Measurements from ENCODE around the gene SPIRE1.

Gene SPIRE1

DNA sequence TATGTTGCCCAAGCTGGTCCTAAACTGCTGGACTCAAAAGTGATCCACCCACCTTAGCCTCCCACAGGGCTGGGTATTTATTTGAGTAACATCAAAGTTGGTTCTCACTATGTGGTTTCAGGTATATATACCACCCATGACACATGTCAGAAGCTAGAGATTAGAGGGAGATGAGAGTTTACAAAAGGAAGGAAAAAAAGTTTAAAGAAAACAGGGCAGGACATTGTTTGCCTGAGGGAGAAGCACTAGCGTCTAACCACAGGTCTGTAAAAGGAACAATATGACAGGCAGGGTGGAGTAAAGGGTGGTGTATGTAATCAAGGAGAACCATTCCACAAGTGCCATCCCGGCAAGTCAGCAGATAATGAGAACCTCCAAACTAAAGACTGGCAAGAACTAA lies 36.1 kb upstream of the SPIRE1 start:
- DNase-seq (ENCODE audit: low read depth), result no peak
- TF ChIP-seq, protein P1, sequence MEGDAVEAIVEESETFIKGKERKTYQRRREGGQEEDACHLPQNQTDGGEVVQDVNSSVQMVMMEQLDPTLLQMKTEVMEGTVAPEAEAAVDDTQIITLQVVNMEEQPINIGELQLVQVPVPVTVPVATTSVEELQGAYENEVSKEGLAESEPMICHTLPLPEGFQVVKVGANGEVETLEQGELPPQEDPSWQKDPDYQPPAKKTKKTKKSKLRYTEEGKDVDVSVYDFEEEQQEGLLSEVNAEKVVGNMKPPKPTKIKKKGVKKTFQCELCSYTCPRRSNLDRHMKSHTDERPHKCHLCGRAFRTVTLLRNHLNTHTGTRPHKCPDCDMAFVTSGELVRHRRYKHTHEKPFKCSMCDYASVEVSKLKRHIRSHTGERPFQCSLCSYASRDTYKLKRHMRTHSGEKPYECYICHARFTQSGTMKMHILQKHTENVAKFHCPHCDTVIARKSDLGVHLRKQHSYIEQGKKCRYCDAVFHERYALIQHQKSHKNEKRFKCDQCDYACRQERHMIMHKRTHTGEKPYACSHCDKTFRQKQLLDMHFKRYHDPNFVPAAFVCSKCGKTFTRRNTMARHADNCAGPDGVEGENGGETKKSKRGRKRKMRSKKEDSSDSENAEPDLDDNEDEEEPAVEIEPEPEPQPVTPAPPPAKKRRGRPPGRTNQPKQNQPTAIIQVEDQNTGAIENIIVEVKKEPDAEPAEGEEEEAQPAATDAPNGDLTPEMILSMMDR (IDR thresholded peaks at IDR 0.05; ENCODE audit: low read depth, low read length, missing control alignments), result no peak
- in situ Hi-C loops (cut with HindIII; ENCODE audit: low sequenced_read_pairs), result no loop called here
- no peak overlapping the region for H3K4me3 ChIP-seq (ENCODE audit: low read depth, low read length)

DNA sequence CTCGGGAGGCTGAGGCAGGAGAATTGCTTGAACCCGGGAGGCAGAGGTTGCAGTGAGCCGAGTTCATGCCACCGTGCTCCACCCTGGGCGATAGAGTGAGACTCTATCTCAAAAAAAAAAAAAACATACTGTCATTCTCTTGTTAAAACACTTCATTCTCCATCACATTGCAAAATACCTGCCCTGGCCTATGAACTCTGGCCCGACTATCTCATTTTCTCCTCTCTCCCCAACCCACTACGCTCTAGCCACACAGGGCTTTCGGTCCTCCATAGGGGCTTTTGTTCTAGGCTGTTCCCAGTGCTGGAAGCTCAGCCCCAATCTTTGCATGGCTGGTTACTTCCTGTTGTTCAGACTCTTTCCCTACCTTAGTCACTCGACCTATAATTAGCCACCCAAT lies 34.3 kb upstream of the SPIRE1 start:
- no peak overlapping the region for H3K4me3 ChIP-seq (ENCODE audit: low read depth, low read length)
- TF ChIP-seq, protein P1 (IDR thresholded peaks at IDR 0.05; ENCODE audit: low read depth, low read length, missing control alignments), result no peak
- DNase-seq (ENCODE audit: low read depth), result no peak
- in situ Hi-C loops (cut with HindIII; ENCODE audit: low sequenced_read_pairs), result no loop called here

DNA sequence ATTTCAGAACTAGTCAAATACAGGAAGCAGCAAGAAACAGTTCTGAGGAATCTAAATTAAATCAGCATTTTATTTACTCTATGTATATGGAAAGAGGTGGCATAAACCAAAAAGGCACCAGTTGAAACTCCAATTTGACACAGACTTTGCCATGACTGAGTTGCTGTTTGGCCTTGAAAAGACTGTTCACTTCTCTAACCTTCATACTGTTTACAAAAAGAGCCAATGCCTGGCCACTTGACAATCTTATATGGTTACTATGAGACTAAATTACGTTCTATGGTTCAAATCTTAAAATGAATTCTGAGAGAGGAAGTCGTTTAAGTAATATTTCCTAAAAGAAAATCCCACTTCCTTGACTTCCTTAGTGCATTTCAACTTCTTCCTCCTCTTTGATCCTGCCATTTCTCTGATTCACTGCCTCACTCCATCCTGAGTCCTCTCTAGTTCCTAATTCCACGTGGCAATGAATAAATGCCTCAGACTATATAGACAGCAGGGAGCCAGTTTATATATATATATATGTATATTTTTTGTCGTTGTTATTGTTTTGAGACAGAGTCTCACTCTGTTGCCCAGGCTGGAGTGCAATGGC lies 31.4 kb upstream of the SPIRE1 start:
- TF ChIP-seq, protein P1 (IDR thresholded peaks at IDR 0.05; ENCODE audit: low read depth, low read length, missing control alignments), result no peak
- no peak for DNase-seq (ENCODE audit: low read depth)
- H3K4me3 ChIP-seq (ENCODE audit: low read depth, low read length), result no peak overlapping the region
- in situ Hi-C loops (cut with HindIII; ENCODE audit: low sequenced_read_pairs), result no loop called here

DNA sequence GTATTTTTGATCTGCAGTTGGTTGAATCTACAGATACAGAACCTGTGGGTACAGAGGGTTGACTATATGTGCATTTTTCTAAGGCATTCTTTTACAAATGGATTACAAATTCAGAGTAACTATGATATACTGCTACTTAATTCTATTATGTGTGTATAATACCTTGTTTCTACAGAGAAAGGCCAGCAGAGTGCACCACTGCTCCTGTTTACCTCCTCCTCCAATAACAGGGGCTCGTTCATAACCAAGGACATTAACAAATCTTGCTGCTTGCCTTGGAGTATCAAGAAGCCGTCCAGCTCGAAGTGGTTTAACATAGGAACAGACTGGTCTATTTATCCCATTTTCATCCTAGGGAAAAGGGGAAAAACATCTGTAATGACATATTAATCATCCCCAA lies 28.2 kb upstream of the SPIRE1 start:
- in situ Hi-C loops (cut with HindIII; ENCODE audit: low sequenced_read_pairs), result no loop called here

DNA sequence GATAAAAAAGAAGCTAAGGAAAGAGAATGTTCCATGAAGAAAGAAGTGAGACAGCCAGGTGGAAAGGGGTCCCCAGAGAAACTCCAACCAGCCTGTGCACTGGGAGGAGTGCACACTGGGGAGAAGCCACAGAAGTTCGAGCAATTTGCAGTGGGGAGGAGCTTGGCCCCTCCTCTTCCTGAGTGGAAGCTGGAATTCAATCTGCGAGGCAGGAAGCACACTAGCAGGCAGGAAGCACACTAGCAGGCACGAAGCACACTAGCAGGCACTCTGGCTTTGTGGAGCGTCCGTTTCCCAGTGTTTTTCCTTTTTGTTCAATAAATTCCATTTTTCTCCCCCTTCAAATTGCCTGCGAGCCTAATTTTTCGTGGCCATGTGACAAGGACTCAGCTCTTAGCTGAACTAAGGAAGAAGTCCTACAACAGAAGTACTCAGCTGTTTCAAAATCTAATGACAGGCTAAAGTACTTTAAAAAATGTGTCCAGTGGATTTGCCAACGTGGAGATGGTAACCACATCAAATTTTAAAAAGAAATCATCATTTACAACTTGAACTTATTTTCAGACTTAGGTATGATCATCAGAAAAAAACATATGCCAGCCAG lies 21.4 kb upstream of the SPIRE1 start:
- in situ Hi-C loops (cut with HindIII; ENCODE audit: low sequenced_read_pairs), result no loop called here
- no peak overlapping the region for H3K4me3 ChIP-seq (ENCODE audit: low read depth, low read length)
- TF ChIP-seq, protein P1 (IDR thresholded peaks at IDR 0.05; ENCODE audit: low read depth, low read length, missing control alignments), result no peak
- DNase-seq (ENCODE audit: low read depth), result no peak

More for the DNA sequence above, 28.2 kb upstream of the SPIRE1 start:
- no peak overlapping the region for H3K4me3 ChIP-seq (ENCODE audit: low read depth, low read length)
- no peak for DNase-seq (ENCODE audit: low read depth)
- TF ChIP-seq, protein P1 (IDR thresholded peaks at IDR 0.05; ENCODE audit: low read depth, low read length, missing control alignments), result peak; percentile 36

DNA sequence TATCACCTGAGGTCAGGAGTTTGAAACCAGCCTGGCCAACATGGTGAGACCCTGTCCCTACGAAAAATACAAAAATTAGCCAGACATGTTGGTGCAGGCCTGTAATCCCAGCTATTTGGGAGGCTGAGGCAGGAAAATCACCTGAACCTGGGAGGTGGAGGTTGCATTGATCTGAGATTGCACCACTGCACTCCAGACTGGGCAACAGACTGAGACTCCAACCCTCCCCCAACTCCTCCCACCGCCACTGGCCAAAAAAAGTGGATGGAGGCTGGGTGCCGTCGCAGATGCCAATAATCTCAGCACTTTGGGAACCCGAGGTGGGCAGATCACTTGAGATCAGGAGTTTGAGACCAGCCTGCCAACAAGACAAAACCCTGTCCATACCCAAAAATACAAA lies 10.1 kb upstream of the SPIRE1 start:
- in situ Hi-C loops (cut with HindIII; ENCODE audit: low sequenced_read_pairs), result no loop called here
- DNase-seq (ENCODE audit: low read depth), result no peak
- H3K4me3 ChIP-seq (ENCODE audit: low read depth, low read length), result no peak overlapping the region
- TF ChIP-seq, protein P1 (IDR thresholded peaks at IDR 0.05; ENCODE audit: low read depth, low read length, missing control alignments), result no peak
